HG03175 (cell line): Measurements from ENCODE around the gene LCN10.
"Not testable (repeated sequence)": the region's sequence is repeated elsewhere in the genome, so short reads cannot be mapped to it uniquely, and the experiment has no call there.

Experiments
- ATAC-seq: cut with Tn5 transposase; IDR thresholded peaks from one replicate; pipeline ENCODE4 v1.9.1; 2021; ENCODE audit warnings: mild to moderate bottlenecking, moderate library complexity; ENCODE audit not compliant: unreplicated experiment

Gene LCN10

GRCh38 chr9:136755302-136756133, 12.8 kb upstream of the LCN10 start:
- not testable (repeated sequence) for ATAC-seq

GRCh38 chr9:136754626-136755301, 12.0 kb upstream of the LCN10 start:
- ATAC-seq, result no peak

- no peak for ATAC-seq
Measured at GRCh38 chr9:136754059-136754572, 11.4 kb upstream of the LCN10 start.

- no peak for ATAC-seq
Measured at GRCh38 chr9:136753371-136754058, 10.8 kb upstream of the LCN10 start.

- ATAC-seq, result no peak
Measured at GRCh38 chr9:136751814-136752213, 9.1 kb upstream of the LCN10 start.

GRCh38 chr9:136751244-136751643, 8.5 kb upstream of the LCN10 start:
- no peak for ATAC-seq

- ATAC-seq, result no peak
Measured at GRCh38 chr9:136750526-136750925, 7.8 kb upstream of the LCN10 start.

GRCh38 chr9:136748666-136749611, 6.2 kb upstream of the LCN10 start:
- ATAC-seq, result no peak

GRCh38 chr9:136748201-136748600, 5.5 kb upstream of the LCN10 start, which contains the start of gene LCN6:
Gene LCN6, minus strand, starts transcription at chr9:136748525. Its CDS starts 42 bp downstream, at chr9:136748483.
- no peak for ATAC-seq

- ATAC-seq, result no peak
Measured at GRCh38 chr9:136747161-136748060, 4.7 kb upstream of the LCN10 start.

- ATAC-seq, result no peak
Measured at GRCh38 chr9:136746621-136747020, 3.9 kb upstream of the LCN10 start.

- no peak for ATAC-seq
Measured at GRCh38 chr9:136746155-136746490, 3.4 kb upstream of the LCN10 start.

GRCh38 chr9:136745389-136746154, 2.8 kb upstream of the LCN10 start:
- no peak for ATAC-seq

- ATAC-seq, result no peak
Measured at GRCh38 chr9:136744773-136745172, 2.0 kb upstream of the LCN10 start.

- no peak for ATAC-seq
Measured at GRCh38 chr9:136743639-136744211, 985 bp upstream of the LCN10 start.

GRCh38 chr9:136741883-136742571, 713 bp downstream of the LCN10 start:
- ATAC-seq, result no peak

- ATAC-seq, result no peak
Measured at GRCh38 chr9:136740971-136741882, 1.5 kb downstream of the LCN10 start.
